ENCODE measurements around the gene PRKCZ. TPM values are rescaled to one million over a fixed set of nuclear protein-coding genes. Genes with fewer than 3 reads are reported as not detected.

PRKCZ gene
- total RNA-seq, 1 donor from 2014 or later: 2.5 TPM

DNA sequence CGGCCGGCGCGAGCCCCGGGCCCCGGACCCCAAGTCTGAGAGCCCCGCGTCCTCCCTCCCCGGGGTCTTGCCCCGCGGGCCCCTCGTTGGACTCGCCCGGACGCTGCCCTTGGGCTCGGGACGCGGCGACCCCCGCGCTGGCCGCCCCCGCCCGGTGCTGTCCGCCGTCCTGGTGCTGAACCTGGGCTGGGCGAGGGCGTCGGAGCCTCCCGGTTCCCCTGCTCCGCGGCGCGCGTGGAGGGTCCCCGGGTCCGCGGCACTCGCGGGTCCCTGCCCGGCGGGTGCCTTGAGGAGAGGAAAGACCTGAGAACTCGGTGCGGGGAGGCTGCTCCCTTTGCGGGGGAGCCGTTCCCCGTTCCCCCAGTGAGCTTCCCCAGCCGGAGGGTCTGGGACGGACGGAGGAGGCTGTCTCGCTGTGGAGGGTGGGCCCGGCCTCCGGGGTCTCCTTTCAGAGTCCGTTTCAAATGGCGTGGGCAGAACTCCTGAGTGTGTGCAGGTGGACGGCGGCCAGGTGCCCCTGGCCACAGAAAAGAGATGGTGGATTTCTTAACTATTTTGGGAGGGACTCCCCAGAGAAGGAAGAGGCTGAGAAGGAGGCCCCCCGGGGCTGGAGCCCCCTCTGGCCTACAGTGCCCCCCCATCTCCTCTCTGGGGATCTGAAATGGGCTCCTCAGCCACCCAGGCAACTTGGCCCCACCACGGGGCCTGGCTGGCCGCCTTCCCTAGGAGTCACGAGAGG lies 30.5 kb upstream of the PRKCZ start:
- Mint-ChIP-seq H3K4me1 (peaks cover 2% of the 10 kb centered on the region), H3K27me3 (peaks cover 51% of the 10 kb centered on the region), H3K9me3 (no peaks in the 10 kb centered on the region), H3K4me3 (no peak overlapping the region), H3K36me3 (ENCODE audit: low read depth) (no peaks in the 10 kb centered on the region), H3K27ac (no peak overlapping the region)
- intact Hi-C loops (cut with micrococcal nuclease): no loop called here
- DNase-seq: no peak

DNA sequence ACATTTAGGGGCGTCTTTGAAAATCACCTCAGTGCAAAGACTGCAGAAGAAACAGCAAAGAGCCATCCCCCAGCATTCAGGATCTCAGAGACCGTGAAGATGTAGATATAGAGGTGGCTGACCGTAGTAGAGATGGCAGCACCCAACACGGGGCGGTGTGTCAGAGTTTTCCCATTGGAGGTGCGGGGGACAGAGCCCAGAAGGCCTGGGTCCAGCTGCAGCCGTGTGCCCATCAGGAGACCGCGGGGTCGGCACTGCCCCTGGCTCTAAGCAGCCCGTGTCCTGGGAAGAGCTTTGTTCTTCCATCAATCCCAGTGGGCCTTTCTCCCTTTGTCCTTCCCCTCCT lies 29.9 kb upstream of the PRKCZ start:
- H3K4me1 Mint-ChIP-seq: peaks cover 2% of the 10 kb centered on the region
- no peaks in the 10 kb centered on the region for H3K9me3 Mint-ChIP-seq
- no peak overlapping the region for H3K4me3 Mint-ChIP-seq
- no peak overlapping the region for H3K27ac Mint-ChIP-seq
- no peak for DNase-seq
- H3K27me3 Mint-ChIP-seq: peaks cover 45% of the 10 kb centered on the region
- intact Hi-C loops (cut with micrococcal nuclease): no loop called here
- H3K36me3 Mint-ChIP-seq (ENCODE audit: low read depth): no peaks in the 10 kb centered on the region

DNA sequence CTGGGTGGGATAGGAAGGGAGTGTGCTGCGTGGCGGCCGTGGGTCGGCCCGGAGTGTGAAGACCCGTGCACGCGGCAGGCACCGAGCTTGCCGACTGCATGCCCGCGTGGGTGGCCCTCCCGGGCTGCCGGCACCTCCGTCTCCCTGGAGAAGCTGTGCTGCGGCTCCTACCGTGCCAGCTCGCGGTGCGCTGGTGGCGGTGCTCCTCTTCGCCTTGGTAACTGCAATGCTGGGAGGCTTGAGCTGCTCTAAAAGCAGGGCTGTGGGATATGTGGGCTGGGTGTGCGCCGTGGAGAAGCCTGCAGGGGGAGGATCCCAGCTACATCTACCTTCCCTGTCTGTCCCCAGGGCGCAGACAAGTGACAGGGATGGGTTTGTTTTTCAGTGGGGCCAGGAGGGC lies 28.7 kb upstream of the PRKCZ start:
- Mint-ChIP-seq H3K4me3 (no peak overlapping the region), H3K36me3 (ENCODE audit: low read depth) (no peaks in the 10 kb centered on the region), H3K4me1 (peaks cover 2% of the 10 kb centered on the region), H3K9me3 (no peaks in the 10 kb centered on the region), H3K27me3 (peaks cover 37% of the 10 kb centered on the region), H3K27ac (no peak overlapping the region)
- no peak for DNase-seq
- intact Hi-C loops (cut with micrococcal nuclease): no loop called here

DNA sequence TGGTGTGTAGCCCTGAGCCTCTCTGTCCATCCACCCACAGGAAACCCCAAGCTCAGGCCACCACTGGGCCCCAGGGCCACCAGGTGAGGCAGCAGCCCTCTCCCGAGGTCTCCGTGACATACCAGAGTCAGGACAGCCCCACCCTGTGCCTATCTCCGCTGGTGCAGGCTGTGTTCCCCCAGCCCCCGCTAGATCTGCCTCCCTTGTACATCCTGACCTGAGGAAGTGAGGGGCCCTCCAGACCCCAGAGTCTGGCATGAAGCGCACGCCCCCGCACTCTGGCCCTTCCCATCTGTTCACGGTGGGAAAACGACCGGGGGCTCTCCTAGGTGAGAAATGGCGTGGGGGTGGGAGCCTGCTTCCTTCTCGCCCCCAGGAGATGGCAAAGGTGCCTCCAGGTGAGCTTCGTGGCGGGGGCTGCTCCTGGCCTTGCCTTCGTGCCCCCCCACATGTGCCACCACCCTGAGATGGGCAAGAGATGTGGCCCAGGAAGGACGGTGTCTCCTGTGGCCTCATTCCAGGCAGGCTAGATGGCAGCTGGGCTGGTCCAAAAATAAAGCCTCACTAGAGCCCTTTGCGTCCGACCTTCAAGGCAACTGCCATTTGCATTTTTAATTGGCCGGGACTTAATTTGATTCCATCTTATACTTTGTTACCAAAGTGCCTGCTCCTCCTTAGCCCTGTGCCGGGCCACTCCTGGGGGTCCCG lies 28.0 kb upstream of the PRKCZ start:
- peaks cover 2% of the 10 kb centered on the region for H3K4me1 Mint-ChIP-seq
- intact Hi-C loops (cut with micrococcal nuclease): no loop called here
- peaks cover 31% of the 10 kb centered on the region for H3K27me3 Mint-ChIP-seq
- DNase-seq: no peak
- no peaks in the 10 kb centered on the region for H3K9me3 Mint-ChIP-seq
- H3K27ac Mint-ChIP-seq: no peak overlapping the region
- no peaks in the 10 kb centered on the region for H3K36me3 Mint-ChIP-seq (ENCODE audit: low read depth)
- no peak overlapping the region for H3K4me3 Mint-ChIP-seq

DNA sequence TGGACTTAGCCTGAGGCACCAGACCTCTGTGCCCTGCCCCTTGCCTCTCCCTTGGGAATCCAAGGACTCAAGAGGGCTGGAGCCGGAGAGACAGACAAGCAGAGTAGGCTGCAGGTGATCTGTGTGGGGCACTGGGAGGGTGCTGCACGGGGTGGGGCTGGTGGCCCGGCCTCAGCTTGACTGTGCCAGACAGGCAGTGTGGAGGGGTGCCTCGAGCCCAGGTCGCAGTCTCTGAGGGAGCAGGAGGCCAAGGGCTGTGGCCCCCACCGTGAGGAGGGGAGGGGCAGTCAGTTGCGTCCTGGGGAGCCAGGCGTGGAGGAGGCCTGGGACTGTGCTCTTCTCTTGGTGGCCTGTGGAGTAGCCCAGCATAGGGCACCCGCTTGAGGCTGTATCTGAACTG lies 27.0 kb upstream of the PRKCZ start:
- no peak overlapping the region for H3K27ac Mint-ChIP-seq
- no peak for DNase-seq
- peaks cover 22% of the 10 kb centered on the region for H3K27me3 Mint-ChIP-seq
- peaks cover 2% of the 10 kb centered on the region for H3K4me1 Mint-ChIP-seq
- intact Hi-C loops (cut with micrococcal nuclease): no loop called here
- no peaks in the 10 kb centered on the region for H3K9me3 Mint-ChIP-seq
- H3K36me3 Mint-ChIP-seq (ENCODE audit: low read depth): no peaks in the 10 kb centered on the region
- no peak overlapping the region for H3K4me3 Mint-ChIP-seq

DNA sequence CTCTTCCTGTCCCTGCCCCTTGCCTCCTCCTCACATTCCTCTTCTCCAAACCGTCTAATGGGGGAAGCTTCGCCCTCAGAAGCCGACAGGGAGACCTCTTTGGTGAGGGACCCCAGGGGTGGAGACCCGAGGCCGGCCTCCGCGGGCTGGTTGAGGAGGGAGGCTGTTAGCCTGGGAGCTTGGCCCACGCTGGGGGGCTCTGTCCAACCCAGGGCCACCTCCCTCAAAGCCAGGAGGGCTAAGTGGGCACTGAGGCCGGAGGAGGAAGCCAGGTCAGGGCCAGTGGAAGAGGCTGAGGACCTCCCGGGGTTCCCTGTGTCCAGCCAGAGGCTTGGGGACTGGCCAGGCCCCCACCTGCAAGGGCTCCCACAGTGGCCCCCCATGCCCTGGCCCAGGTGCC lies 25.8 kb upstream of the PRKCZ start:
- Mint-ChIP-seq H3K36me3 (ENCODE audit: low read depth) (no peaks in the 10 kb centered on the region), H3K4me1 (no peaks in the 10 kb centered on the region), H3K27me3 (peaks cover 18% of the 10 kb centered on the region), H3K9me3 (no peaks in the 10 kb centered on the region), H3K4me3 (no peak overlapping the region), H3K27ac (no peak overlapping the region)
- no peak for DNase-seq
- intact Hi-C loops (cut with micrococcal nuclease): no loop called here

DNA sequence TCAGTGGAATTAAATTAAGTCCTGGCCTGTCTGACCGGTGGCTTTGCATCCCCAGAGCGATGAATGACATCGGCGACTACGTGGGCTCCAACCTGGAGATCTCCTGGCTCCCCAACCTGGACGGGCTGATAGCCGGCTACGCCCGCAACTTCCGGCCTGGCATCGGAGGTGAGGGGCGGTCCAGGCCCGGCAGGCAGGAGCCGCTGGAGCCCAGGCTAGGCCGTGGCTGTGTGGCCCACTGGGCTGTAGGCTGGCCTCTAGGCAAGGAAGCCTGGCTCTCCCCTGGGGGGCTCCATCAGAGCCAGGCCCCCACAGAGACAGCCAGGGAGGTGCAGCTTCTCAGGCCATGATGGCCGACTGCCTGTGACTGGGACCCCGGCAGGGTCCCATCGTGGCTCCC lies 25.3 kb upstream of the PRKCZ start:
- DNase-seq: no peak
- H3K4me1 Mint-ChIP-seq: no peaks in the 10 kb centered on the region
- H3K27me3 Mint-ChIP-seq: peaks cover 16% of the 10 kb centered on the region
- intact Hi-C loops (cut with micrococcal nuclease): no loop called here
- no peak overlapping the region for H3K27ac Mint-ChIP-seq
- no peak overlapping the region for H3K4me3 Mint-ChIP-seq
- H3K36me3 Mint-ChIP-seq (ENCODE audit: low read depth): no peaks in the 10 kb centered on the region
- H3K9me3 Mint-ChIP-seq: no peaks in the 10 kb centered on the region

DNA sequence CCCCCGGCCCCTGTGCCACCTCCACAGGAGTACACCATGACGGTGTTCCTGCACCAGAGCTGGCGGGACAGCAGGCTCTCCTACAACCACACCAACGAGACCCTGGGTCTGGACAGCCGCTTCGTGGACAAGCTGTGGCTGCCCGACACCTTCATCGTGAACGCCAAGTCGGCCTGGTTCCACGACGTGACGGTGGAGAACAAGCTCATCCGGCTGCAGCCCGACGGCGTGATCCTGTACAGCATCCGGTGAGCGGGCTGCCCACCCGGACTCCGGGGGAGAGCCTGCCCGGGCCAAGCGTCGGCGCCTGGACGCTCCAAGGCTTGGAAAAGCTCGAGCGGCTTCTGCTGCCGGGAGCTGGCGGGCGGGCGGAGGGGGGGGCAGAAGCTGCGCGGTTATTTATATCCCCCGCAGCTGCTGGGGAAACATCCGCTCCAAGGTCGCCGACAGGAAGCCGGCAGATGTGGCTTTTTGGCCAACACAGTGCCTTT lies 24.7 kb upstream of the PRKCZ start:
- peak; percentile 65 for DNase-seq
- H3K4me1 Mint-ChIP-seq: no peaks in the 10 kb centered on the region
- no peak overlapping the region for H3K27ac Mint-ChIP-seq
- H3K27me3 Mint-ChIP-seq: peaks cover 10% of the 10 kb centered on the region
- H3K36me3 Mint-ChIP-seq (ENCODE audit: low read depth): no peaks in the 10 kb centered on the region
- intact Hi-C loops (cut with micrococcal nuclease): no loop called here
- H3K4me3 Mint-ChIP-seq: no peak overlapping the region
- H3K9me3 Mint-ChIP-seq: no peaks in the 10 kb centered on the region

DNA sequence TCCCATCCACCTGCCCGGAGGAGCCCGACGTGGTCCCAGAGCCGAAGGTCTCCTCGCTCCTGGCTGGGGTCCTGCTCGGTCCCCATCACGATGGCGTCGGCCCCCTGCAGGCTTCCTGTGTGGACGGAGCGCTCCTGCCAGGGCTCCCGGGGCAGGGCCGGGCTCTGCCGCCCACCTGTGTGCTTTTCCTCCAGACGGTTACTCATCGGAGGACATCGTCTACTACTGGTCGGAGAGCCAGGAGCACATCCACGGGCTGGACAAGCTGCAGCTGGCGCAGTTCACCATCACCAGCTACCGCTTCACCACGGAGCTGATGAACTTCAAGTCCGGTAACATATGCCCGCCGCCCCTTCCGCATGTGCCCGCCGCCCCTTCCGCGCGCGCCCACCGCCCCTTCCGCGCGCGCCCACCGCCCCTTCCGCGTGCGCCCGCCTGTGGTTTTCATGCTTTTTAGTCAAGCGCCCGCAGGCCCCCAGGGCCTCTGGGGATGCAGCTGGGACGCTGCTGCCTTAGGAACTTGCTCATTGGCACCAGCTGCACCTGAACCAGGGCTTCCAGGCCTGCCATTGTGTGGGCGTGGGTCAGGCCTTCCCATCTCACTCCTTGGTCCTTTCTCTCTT lies 22.1 kb upstream of the PRKCZ start:
- H3K9me3 Mint-ChIP-seq: no peaks in the 10 kb centered on the region
- no peak overlapping the region for H3K27ac Mint-ChIP-seq
- H3K4me1 Mint-ChIP-seq: no peaks in the 10 kb centered on the region
- no peaks in the 10 kb centered on the region for H3K27me3 Mint-ChIP-seq
- no peaks in the 10 kb centered on the region for H3K36me3 Mint-ChIP-seq (ENCODE audit: low read depth)
- H3K4me3 Mint-ChIP-seq: no peak overlapping the region
- no peak for DNase-seq
- intact Hi-C loops (cut with micrococcal nuclease): no loop called here

DNA sequence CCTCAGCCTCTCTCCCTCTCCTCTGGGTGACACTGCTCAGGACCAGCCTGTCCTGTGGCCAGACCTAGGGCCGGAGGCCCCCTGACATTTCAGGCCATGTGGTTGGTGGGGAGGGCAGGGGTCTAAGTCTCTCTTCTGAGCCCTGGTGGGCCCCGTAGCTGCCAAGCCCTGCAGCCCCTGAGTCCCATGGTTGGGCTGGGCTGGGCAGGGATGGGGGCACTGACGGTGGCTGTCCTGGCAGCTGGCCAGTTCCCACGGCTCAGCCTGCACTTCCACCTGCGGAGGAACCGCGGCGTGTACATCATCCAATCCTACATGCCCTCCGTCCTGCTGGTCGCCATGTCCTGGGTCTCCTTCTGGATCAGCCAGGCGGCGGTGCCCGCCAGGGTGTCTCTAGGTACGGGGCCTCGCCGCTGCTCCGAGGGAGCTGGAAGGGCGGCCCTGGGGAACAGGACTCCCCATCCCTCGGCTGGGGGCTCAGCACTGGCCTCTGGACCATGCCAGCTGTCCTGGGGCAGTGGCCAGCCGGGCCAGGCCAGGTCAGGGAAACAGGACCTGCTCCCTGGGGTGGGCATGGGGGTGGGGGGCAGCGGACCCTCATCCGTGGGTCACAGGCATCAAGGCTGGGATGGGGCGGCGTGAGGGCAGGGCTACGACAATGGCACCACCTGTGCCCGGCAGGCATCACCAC lies 21.2 kb upstream of the PRKCZ start:
- no peak overlapping the region for H3K4me3 Mint-ChIP-seq
- no peak for DNase-seq
- H3K9me3 Mint-ChIP-seq: no peaks in the 10 kb centered on the region
- no peak overlapping the region for H3K27ac Mint-ChIP-seq
- no peaks in the 10 kb centered on the region for H3K4me1 Mint-ChIP-seq
- intact Hi-C loops (cut with micrococcal nuclease): no loop called here
- no peaks in the 10 kb centered on the region for H3K27me3 Mint-ChIP-seq
- H3K36me3 Mint-ChIP-seq (ENCODE audit: low read depth): no peaks in the 10 kb centered on the region

DNA sequence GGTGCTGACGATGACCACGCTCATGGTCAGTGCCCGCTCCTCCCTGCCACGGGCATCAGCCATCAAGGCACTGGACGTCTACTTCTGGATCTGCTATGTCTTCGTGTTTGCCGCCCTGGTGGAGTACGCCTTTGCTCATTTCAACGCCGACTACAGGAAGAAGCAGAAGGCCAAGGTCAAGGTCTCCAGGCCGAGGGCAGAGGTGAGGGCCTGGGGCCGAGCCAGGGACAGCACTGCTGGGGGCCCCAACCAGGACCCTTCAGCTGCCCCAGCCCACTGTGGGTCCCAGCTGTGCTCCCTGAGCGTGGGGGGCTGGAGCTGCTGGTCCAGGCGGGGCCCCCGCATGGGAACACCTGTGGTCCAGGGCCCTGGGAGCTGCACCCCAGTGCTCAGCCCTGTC lies 20.6 kb upstream of the PRKCZ start:
- Mint-ChIP-seq H3K4me3 (no peak overlapping the region), H3K27me3 (no peaks in the 10 kb centered on the region)
- intact Hi-C loops (cut with micrococcal nuclease): no loop called here

DNA sequence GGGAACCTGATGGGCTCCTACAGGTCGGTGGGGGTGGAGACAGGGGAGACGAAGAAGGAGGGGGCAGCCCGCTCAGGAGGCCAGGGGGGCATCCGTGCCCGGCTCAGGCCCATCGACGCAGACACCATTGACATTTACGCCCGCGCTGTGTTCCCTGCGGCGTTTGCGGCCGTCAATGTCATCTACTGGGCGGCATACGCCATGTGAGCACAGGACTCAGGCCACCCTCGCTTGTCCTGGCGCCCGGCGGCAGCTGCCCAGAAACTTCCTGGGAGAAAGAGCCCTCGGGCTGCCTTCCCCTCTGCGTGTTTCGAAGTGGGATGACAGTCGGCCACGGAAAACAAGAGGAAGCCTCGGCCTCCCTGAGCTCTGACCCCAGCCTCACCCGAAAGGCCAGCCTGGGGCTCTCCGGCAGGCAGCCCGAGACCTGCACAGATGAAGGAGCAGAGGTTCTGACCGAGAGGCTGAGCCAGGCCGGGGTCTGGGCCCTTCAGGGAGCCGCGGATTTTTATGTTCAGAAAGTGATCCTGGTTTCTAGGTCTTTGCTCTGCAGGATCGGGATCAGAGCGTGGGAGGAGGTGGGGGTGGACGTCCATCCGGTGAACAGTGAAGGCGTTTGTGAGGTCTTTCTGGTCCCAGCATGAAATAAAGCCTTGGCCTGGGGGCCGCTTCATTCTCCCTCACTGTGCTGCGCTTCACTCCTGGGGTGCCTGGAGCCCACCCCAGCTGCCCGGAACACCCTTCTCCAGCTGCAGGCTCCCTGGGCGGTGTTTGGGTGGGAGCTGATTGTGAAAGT lies 19.9 kb upstream of the PRKCZ start:
- Mint-ChIP-seq H3K4me3 (no peak overlapping the region), H3K4me1 (no peaks in the 10 kb centered on the region), H3K27me3 (no peaks in the 10 kb centered on the region), H3K36me3 (ENCODE audit: low read depth) (no peaks in the 10 kb centered on the region), H3K9me3 (no peaks in the 10 kb centered on the region), H3K27ac (no peak overlapping the region)
- intact Hi-C loops (cut with micrococcal nuclease): no loop called here
- DNase-seq: no peak

More for the DNA sequence above, 20.6 kb upstream of the PRKCZ start:
- Mint-ChIP-seq H3K27ac (no peak overlapping the region), H3K9me3 (no peaks in the 10 kb centered on the region), H3K36me3 (ENCODE audit: low read depth) (no peaks in the 10 kb centered on the region), H3K4me1 (no peaks in the 10 kb centered on the region)
- DNase-seq: no peak
